Measurements from ENCODE around the gene SCMH1. TPM values are rescaled to one million over a fixed set of nuclear protein-coding genes. Genes with fewer than 3 reads are reported as not detected.

The SCMH1 gene
- total RNA-seq, 1 experiment from 2014 or later: 39.5 TPM

DNA sequence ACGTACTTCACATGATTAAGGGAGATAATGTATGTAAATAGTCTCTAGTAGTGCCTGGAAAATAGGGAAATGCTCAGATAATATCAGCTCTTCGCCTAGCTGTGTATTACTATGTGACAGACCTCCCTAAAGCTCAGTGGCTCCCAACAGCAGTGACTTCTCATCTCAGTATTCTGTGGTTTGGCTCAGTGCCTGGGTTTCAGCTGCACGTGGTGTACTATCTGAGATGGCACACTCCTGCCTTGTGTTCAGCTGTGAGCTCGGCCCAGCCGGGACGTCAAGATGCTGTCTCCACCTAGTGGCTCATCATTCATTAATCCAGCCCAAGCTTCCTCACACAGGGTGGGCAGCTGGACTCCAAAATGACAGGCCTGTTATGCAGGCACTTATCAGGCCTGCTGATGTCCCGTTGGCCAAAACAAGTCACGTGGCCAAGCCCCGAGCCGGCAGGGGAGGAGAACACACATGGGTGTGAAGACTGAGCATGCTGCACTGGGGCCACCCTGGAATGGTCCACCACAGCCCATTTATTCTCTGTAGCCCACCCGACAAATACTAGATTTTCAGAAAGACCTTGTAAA lies 238.4 kb downstream of the SCMH1 start:
- H3K4me1 ChIP-seq (replicated peaks; ENCODE audit: insufficient read depth): peaks cover 13% of the 10 kb centered on the region
- H3K27ac ChIP-seq: no peak overlapping the region
- no peak overlapping the region for H3K4me3 ChIP-seq
- intact Hi-C loops (cut with micrococcal nuclease; ENCODE audit: unreplicated experiment): loop anchor here (1.0 to 10.0 kb wide), 4 partner anchors 51 to 431 kb away; no protein-coding TSS in a partner anchor
- peaks cover 18% of the 10 kb centered on the region for H4K20me1 ChIP-seq (ENCODE audit: insufficient read depth)
- no peak for TF ChIP-seq EZH2 (IDR thresholded peaks at IDR 0.05; ENCODE audit: low read depth)
- TF ChIP-seq, protein P1, sequence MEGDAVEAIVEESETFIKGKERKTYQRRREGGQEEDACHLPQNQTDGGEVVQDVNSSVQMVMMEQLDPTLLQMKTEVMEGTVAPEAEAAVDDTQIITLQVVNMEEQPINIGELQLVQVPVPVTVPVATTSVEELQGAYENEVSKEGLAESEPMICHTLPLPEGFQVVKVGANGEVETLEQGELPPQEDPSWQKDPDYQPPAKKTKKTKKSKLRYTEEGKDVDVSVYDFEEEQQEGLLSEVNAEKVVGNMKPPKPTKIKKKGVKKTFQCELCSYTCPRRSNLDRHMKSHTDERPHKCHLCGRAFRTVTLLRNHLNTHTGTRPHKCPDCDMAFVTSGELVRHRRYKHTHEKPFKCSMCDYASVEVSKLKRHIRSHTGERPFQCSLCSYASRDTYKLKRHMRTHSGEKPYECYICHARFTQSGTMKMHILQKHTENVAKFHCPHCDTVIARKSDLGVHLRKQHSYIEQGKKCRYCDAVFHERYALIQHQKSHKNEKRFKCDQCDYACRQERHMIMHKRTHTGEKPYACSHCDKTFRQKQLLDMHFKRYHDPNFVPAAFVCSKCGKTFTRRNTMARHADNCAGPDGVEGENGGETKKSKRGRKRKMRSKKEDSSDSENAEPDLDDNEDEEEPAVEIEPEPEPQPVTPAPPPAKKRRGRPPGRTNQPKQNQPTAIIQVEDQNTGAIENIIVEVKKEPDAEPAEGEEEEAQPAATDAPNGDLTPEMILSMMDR (conservative IDR thresholded peaks at IDR 0.05): peak; percentile 62
- peaks cover 46% of the 10 kb centered on the region for H3F3A ChIP-seq (ENCODE audit: insufficient read depth, low read depth)
- no peaks in the 10 kb centered on the region for H3K9me3 ChIP-seq (ENCODE audit: insufficient read depth, low read depth)
- H3K79me2 ChIP-seq (ENCODE audit: low read depth): no peaks in the 10 kb centered on the region; the same call in 1 of the 2 replicates
- H3K4me2 ChIP-seq: no peak overlapping the region
- POLR2A ChIA-PET (ENCODE audit: unreplicated experiment): interaction anchor here (0.5 to 1.0 kb wide), 7 partner anchors 14 to 619 kb away, joined by 3 to 17 read pairs (median 4); partner anchors contain the start of gene CITED4
- no TSS peak for BruUV-seq (replicated peaks)
- H3K9me2 ChIP-seq (ENCODE audit: insufficient read depth): no peaks in the 10 kb centered on the region
- peaks cover 66% of the 10 kb centered on the region for H3K36me3 ChIP-seq (ENCODE audit: low read depth)
- peak; percentile 93 to 96 for DNase-seq
- no peak overlapping the region for H2AFZ ChIP-seq
- CTCF ChIA-PET: interaction anchor here (0.5 to 1.3 kb wide), 12 partner anchors 21 to 366 kb away, joined by 3 to 15 read pairs (median 3); partner anchors contain the start of genes CITED4 and RIMS3
- H3K27me3 ChIP-seq (ENCODE audit: insufficient read depth, low read depth): no peaks in the 10 kb centered on the region

DNA sequence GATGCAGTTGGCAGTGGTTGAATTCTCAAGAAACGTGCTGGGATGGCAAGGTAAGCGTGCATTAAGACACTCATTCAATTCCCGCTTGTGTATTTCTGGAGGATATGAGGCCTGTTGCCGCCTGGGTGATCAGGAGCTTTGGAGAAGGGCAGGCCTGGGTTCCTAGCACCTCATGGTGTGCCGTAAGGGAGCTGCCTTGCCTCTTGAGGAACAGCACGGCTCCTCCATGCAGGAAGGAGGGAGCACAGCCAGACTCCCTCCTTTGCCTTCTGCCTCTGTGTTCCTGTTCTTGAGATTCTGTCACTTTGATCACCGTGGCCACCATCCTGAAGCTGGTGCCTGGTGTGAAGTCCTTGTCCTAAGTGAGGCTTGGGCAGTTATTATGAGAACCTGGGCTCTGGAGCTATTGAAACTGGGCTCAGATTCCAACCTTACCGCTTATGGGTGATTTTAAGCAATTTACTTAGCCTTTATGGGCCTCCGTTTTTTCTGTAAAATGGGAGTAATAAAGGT lies 238.9 kb downstream of the SCMH1 start:
- Histone ChIP-seq H3K4me3 (no peak overlapping the region), H3K9me2 (ENCODE audit: insufficient read depth) (no peaks in the 10 kb centered on the region), H2AFZ (no peak overlapping the region), H3F3A (ENCODE audit: insufficient read depth, low read depth) (peaks cover 47% of the 10 kb centered on the region), H4K20me1 (ENCODE audit: insufficient read depth) (peaks cover 18% of the 10 kb centered on the region), H3K36me3 (ENCODE audit: low read depth) (peaks cover 65% of the 10 kb centered on the region), H3K4me2 (no peak overlapping the region), H3K27ac (no peak overlapping the region), H3K79me2 (ENCODE audit: low read depth) (no peaks in the 10 kb centered on the region; the same call in 1 of the 2 replicates), H3K4me1 (replicated peaks; ENCODE audit: insufficient read depth) (peaks cover 13% of the 10 kb centered on the region), H3K27me3 (ENCODE audit: insufficient read depth, low read depth) (no peaks in the 10 kb centered on the region), H3K9me3 (ENCODE audit: insufficient read depth, low read depth) (no peaks in the 10 kb centered on the region)
- ChIA-PET POLR2A (ENCODE audit: unreplicated experiment) (interaction anchor here (0.5 to 1.0 kb wide), 9 partner anchors 14 to 1946 kb away, joined by 3 to 17 read pairs (median 4); partner anchors contain the start of genes CITED4 and NFYC), CTCF (interaction anchor here (0.5 to 1.3 kb wide), 11 partner anchors 21 to 367 kb away, joined by 3 to 15 read pairs (median 3); partner anchors contain the start of gene RIMS3)
- intact Hi-C loops (cut with micrococcal nuclease; ENCODE audit: unreplicated experiment): loop anchor here (1.0 to 10.0 kb wide), 4 partner anchors 51 to 432 kb away; no protein-coding TSS in a partner anchor
- TF ChIP-seq, protein P1 (conservative IDR thresholded peaks at IDR 0.05): no peak
- no peak for TF ChIP-seq EZH2 (IDR thresholded peaks at IDR 0.05; ENCODE audit: low read depth)
- no TSS peak for BruUV-seq (replicated peaks)
- DNase-seq: no peak

DNA sequence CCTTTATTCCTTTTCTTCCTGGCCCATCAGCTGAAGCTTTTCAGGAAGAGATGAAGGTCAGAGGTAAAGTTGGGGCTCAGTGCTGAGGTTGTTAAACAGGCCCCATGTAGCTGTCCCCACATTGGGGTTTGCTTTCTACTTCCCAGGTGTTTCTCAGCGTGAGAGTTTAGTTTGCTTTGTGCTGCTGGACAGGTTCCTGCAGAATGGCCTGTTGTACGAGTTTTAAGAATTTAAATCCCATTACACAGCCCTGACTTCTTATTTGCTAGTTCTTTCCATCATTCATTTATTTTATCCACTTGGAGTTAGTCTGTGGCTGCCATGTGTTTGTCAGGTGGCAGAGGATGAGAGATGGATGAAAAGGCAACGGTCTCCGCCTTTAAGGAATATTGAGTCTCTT lies 243.4 kb downstream of the SCMH1 start:
- Histone ChIP-seq H3K4me2 (no peak overlapping the region), H3K27ac (no peak overlapping the region), H2AFZ (no peak overlapping the region), H3K79me2 (ENCODE audit: low read depth) (no peaks in the 10 kb centered on the region; the same call in 1 of the 2 replicates), H3F3A (ENCODE audit: insufficient read depth, low read depth) (peaks cover 38% of the 10 kb centered on the region), H3K27me3 (ENCODE audit: insufficient read depth, low read depth) (no peaks in the 10 kb centered on the region), H3K4me3 (no peak overlapping the region), H3K36me3 (ENCODE audit: low read depth) (peaks cover 64% of the 10 kb centered on the region), H3K9me2 (ENCODE audit: insufficient read depth) (no peaks in the 10 kb centered on the region), H3K4me1 (replicated peaks; ENCODE audit: insufficient read depth) (peaks cover 13% of the 10 kb centered on the region), H4K20me1 (ENCODE audit: insufficient read depth) (peaks cover 9% of the 10 kb centered on the region), H3K9me3 (ENCODE audit: insufficient read depth, low read depth) (no peaks in the 10 kb centered on the region)
- intact Hi-C loops (cut with micrococcal nuclease; ENCODE audit: unreplicated experiment): no loop called here
- TF ChIP-seq EZH2 (IDR thresholded peaks at IDR 0.05; ENCODE audit: low read depth): no peak
- TF ChIP-seq, protein P1 (conservative IDR thresholded peaks at IDR 0.05): no peak
- BruUV-seq (replicated peaks): no TSS peak
- no peak for DNase-seq
- ChIA-PET CTCF (interaction anchor here (0.6 kb wide), 2 partner anchors 14 to 373 kb away, joined by 9 to 11 read pairs; no protein-coding TSS in a partner anchor), POLR2A (ENCODE audit: unreplicated experiment) (no interaction called here)
